Measurements from ENCODE around the gene SLC38A3. TPM values are rescaled to one million over a fixed set of nuclear protein-coding genes. Genes with fewer than 3 reads are reported as not detected.
A peak's percentile ranks its signal among the peaks of the same experiment; 100 is the strongest.

SLC38A3 gene
- total and polyA plus RNA-seq, 9 of the 15 experiments (the other 6 are each of a cell fraction or from before 2014, with no cell fraction given) = 0.09 to 0.38 (median 0.16) TPM; not detected in 6

DNA sequence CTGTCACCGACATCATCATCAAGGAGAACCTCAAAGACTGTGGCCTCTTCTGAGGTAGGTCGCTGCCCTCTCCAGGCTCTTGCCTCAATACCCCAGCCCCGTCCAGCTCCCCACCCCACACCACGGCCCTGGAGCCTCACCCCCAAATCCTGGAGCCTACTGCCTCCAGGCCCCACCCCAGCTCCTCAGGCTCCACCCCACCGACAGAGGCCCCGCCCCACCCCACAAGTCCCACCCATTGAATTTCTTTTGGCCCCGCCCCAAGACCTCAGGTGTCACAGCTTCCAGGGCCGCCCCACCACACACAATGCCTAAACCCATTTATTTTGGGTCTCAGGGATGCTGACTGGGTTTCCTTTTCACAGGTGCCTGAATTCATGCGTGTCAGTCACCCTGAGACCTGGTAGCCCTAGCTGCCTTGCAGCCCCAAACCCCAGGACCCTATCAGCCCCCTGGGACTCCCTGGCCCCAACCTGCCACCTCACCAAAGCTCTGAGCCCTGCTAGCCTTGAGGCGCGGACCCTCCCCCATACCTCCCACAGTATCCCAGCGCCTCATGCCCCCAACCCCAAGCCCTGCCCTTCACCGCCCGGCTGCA, 10.1 kb upstream of the SLC38A3 start:
- in situ Hi-C loops (cut with MboI) (loop anchor here (5.0 kb wide), 2 partner anchors 32 to 77 kb away; no protein-coding TSS in a partner anchor), intact Hi-C loops (cut with micrococcal nuclease) (loop anchor here (1.0 kb wide), 2 partner anchors 27 to 31 kb away; no protein-coding TSS in a partner anchor)
- ATAC-seq (peak; percentile 94), DNase-seq (ENCODE audit: extremely low read depth in 1 of 4, low spot score in 3 of 4) (peak; percentile 60 to 87 (median 84)), FAIRE-seq (no peak)
- no peaks in the 10 kb centered on the region for H3K9me3 ChIP-seq (replicated peaks; ENCODE audit: control insufficient read depth, insufficient read depth, low read depth, low read length)
- no TSS peak for BruUV-seq (replicated peaks)
- peaks cover 0 to 15% of the 10 kb centered on the region in 2 experiments; a peak in 2 of 5 replicates for H3K27me3 ChIP-seq (ENCODE audit: control insufficient read depth in 2 of 2, insufficient read depth in 2 of 2, low read length in 2 of 2)
- no peaks in the 10 kb centered on the region for H3K36me3 ChIP-seq (ENCODE audit: control insufficient read depth, insufficient read depth, low read length)
- peak overlapping the region in 1 of 2 experiments; percentile 64; a peak in 1 of 4 replicates for H3K9ac ChIP-seq (ENCODE audit: insufficient read depth in 1 of 2, low read depth in 2 of 2, low read length in 2 of 2)
- H3K79me2 ChIP-seq (ENCODE audit: control insufficient read depth, insufficient read depth, low read length) = no peaks in the 10 kb centered on the region
- H4K20me1 ChIP-seq (replicated peaks; ENCODE audit: control insufficient read depth, insufficient read depth, low read length) = no peaks in the 10 kb centered on the region; the same call in 1 of the 2 replicates
- no peak overlapping the region for H3K27ac ChIP-seq (ENCODE audit: extremely low read depth, low read depth, low read length)
- CTCF ChIA-PET (ENCODE audit: low intra/inter-chr PET ratio) = interaction anchor here (0.7 to 4.9 kb wide), 7 partner anchors 28 to 78 kb away, joined by 3 to 91 read pairs (median 5); no protein-coding TSS in a partner anchor
- TF ChIP-seq, protein P1, sequence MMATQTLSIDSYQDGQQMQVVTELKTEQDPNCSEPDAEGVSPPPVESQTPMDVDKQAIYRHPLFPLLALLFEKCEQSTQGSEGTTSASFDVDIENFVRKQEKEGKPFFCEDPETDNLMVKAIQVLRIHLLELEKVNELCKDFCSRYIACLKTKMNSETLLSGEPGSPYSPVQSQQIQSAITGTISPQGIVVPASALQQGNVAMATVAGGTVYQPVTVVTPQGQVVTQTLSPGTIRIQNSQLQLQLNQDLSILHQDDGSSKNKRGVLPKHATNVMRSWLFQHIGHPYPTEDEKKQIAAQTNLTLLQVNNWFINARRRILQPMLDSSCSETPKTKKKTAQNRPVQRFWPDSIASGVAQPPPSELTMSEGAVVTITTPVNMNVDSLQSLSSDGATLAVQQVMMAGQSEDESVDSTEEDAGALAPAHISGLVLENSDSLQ (IDR thresholded peaks at IDR 0.05) = 0 out of 2 replicates have a peak, but pooled peaks have one; percentile 37
- no peak for TF ChIP-seq ATF1 (CRISPR knock-in tag; IDR thresholded peaks at IDR 0.05)
- peak; percentile 2; the same call in 1 of the 2 replicates for TF ChIP-seq ATF1 (tag; IDR thresholded peaks at IDR 0.05)
- no peak for TF ChIP-seq OTX1 (CRISPR knock-in tag; IDR thresholded peaks at IDR 0.05)
- no peak for TF ChIP-seq MEF2D (tag; conservative IDR thresholded peaks at IDR 0.05; ENCODE audit: low read depth)
- no peak for TF ChIP-seq LCOR (CRISPR knock-in tag; IDR thresholded peaks at IDR 0.05)
- POLR2A ChIA-PET = interaction anchor here (0.6 to 0.9 kb wide), 6 partner anchors 31 to 196 kb away, joined by 3 to 4 read pairs (median 3); no protein-coding TSS in a partner anchor
- H2AFZ ChIP-seq (ENCODE audit: low read depth, low read length) = peak overlapping the region; percentile 85
- H3K9me1 ChIP-seq (ENCODE audit: control insufficient read depth, insufficient read depth, low read length) = no peaks in the 10 kb centered on the region
- H3K4me3 ChIP-seq = peak overlapping the region; percentile 26; the same call in 1 of the 2 replicates
- 23% methylated on average over 6 of the region's 14 CpGs for WGBS (ENCODE audit: insufficient coverage, low coverage, missing lambda C conversion rate)
- H3K4me1 ChIP-seq (replicated peaks in 1 of 2; ENCODE audit: control insufficient read depth in 2 of 2, insufficient read depth in 2 of 2, low read length in 2 of 2) = peaks cover 2 to 29% of the 10 kb centered on the region in 2 experiments; a peak in 2 of 5 replicates
- H3K4me2 ChIP-seq (ENCODE audit: insufficient read depth, low read length) = peak overlapping the region; percentile 89

All from K562 (cell line).